ENCODE measurements around the gene TAS2R60.
A peak's percentile ranks its signal among the peaks of the same experiment; 100 is the strongest.

DNA sequence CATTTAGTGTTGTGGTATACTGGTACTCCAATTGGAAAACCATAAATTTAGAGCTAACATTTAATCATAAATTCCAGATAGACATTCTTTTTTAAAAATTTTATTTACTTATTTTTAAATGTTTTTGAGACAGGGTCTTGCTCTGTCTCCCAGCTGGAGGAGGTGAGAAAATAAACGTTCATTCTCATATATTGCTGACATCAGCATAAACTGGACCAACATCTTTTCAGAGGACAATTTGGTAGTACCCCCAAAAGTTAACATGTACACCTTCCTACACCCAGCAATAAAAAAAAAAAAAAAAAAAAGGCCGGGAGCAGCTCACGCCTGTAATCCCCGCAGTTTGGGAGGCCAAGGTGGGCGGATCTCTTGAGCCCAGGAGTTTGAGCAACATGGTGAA lies 5.2 kb downstream of the TAS2R60 start:
- TF ChIP-seq, protein P1, sequence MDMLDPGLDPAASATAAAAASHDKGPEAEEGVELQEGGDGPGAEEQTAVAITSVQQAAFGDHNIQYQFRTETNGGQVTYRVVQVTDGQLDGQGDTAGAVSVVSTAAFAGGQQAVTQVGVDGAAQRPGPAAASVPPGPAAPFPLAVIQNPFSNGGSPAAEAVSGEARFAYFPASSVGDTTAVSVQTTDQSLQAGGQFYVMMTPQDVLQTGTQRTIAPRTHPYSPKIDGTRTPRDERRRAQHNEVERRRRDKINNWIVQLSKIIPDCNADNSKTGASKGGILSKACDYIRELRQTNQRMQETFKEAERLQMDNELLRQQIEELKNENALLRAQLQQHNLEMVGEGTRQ (IDR thresholded peaks at IDR 0.05; ENCODE audit: low read length) = no peak
- TF ChIP-seq SIN3A (conservative IDR thresholded peaks at IDR 0.05 in 1 of 2, IDR thresholded peaks at IDR 0.05 in 1 of 2; ENCODE audit: low read depth in 1 of 2, low read length in 2 of 2) (no peak), SIX5 (IDR thresholded peaks at IDR 0.05; ENCODE audit: low read depth, low read length) (no peak), MAFK (IDR thresholded peaks at IDR 0.05; ENCODE audit: low read depth, low read length) (peak; percentile 98), RXRA (IDR thresholded peaks at IDR 0.05; ENCODE audit: insufficient read depth, low read depth, low read length) (no peak), BRCA1 (IDR thresholded peaks at IDR 0.05; ENCODE audit: low read depth, low read length) (no peak), POLR2A (IDR thresholded peaks at IDR 0.05; ENCODE audit: control extremely low read depth in 1 of 2, low read depth in 2 of 2, low read length in 2 of 2) (no peak), RBBP5 (IDR thresholded peaks at IDR 0.05; ENCODE audit: borderline replicate concordance, low read depth, low read length) (no peak), SRF (IDR thresholded peaks at IDR 0.05; ENCODE audit: low read depth, low read length) (no peak), CBX8 (IDR thresholded peaks at IDR 0.05; ENCODE audit: borderline replicate concordance, low read depth, low read length) (no peak), EP300 (IDR thresholded peaks at IDR 0.05; ENCODE audit: borderline replicate concordance in 1 of 2, low read depth in 2 of 2, low read length in 2 of 2) (no peak)
- TF ChIP-seq, protein P2, sequence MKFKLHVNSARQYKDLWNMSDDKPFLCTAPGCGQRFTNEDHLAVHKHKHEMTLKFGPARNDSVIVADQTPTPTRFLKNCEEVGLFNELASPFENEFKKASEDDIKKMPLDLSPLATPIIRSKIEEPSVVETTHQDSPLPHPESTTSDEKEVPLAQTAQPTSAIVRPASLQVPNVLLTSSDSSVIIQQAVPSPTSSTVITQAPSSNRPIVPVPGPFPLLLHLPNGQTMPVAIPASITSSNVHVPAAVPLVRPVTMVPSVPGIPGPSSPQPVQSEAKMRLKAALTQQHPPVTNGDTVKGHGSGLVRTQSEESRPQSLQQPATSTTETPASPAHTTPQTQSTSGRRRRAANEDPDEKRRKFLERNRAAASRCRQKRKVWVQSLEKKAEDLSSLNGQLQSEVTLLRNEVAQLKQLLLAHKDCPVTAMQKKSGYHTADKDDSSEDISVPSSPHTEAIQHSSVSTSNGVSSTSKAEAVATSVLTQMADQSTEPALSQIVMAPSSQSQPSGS (IDR thresholded peaks at IDR 0.05; ENCODE audit: low read length) = no peak
- TF ChIP-seq, protein P3, sequence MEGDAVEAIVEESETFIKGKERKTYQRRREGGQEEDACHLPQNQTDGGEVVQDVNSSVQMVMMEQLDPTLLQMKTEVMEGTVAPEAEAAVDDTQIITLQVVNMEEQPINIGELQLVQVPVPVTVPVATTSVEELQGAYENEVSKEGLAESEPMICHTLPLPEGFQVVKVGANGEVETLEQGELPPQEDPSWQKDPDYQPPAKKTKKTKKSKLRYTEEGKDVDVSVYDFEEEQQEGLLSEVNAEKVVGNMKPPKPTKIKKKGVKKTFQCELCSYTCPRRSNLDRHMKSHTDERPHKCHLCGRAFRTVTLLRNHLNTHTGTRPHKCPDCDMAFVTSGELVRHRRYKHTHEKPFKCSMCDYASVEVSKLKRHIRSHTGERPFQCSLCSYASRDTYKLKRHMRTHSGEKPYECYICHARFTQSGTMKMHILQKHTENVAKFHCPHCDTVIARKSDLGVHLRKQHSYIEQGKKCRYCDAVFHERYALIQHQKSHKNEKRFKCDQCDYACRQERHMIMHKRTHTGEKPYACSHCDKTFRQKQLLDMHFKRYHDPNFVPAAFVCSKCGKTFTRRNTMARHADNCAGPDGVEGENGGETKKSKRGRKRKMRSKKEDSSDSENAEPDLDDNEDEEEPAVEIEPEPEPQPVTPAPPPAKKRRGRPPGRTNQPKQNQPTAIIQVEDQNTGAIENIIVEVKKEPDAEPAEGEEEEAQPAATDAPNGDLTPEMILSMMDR (IDR thresholded peaks at IDR 0.05; ENCODE audit: control extremely low read depth in 1 of 3, insufficient read depth in 1 of 3, low read depth in 1 of 3, low read length in 3 of 3) = no peak
- TF ChIP-seq, protein P4, sequence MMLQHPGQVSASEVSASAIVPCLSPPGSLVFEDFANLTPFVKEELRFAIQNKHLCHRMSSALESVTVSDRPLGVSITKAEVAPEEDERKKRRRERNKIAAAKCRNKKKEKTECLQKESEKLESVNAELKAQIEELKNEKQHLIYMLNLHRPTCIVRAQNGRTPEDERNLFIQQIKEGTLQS (IDR thresholded peaks at IDR 0.05; ENCODE audit: insufficient read depth, low read depth, low read length) = no peak
